HEK293 (cell line): ENCODE results near the gene EPS8L1.

Experiments
- HOXA7 ChIP-seq: sonication (generic); formaldehyde crosslinking; IDR thresholded peaks from 2 replicates; pipeline ENCODE4 v1.8.1; 2022; ENCODE audit warnings: missing genetic modification reagents, borderline replicate concordance
- KLF16 ChIP-seq: fragments of 450-650 bp; formaldehyde crosslinking; IDR thresholded peaks from 2 replicates; pipeline ENCODE4 v1.5.1; 2017; ENCODE audit warnings: missing biosample characterization, missing genetic modification characterization
- KLF8 ChIP-seq: fragments of 450-650 bp; formaldehyde crosslinking; IDR thresholded peaks from 2 replicates; pipeline ENCODE4 v1.5.1; 2016; ENCODE audit warnings: missing biosample characterization, missing genetic modification characterization
- OVOL3 ChIP-seq: fragments of 450-650 bp; formaldehyde crosslinking; IDR thresholded peaks from 2 replicates; pipeline ENCODE4 v1.5.1; 2016; ENCODE audit warnings: missing biosample characterization, missing genetic modification characterization
- ZBTB8A ChIP-seq: fragments of 450-650 bp; formaldehyde crosslinking; IDR thresholded peaks from 2 replicates; pipeline ENCODE4 v1.5.1; 2016; ENCODE audit warnings: missing biosample characterization, missing genetic modification characterization
- ZFP69B ChIP-seq: fragments of 450-650 bp; formaldehyde crosslinking; IDR thresholded peaks from 2 replicates; pipeline ENCODE4 v1.5.1; 2016; ENCODE audit warnings: missing biosample characterization, missing genetic modification characterization
- ZNF174 ChIP-seq: fragments of 450-650 bp; formaldehyde crosslinking; IDR thresholded peaks from 2 replicates; pipeline ENCODE4 v1.5.0; 2017; ENCODE audit warnings: missing biosample characterization, mild to moderate bottlenecking, missing genetic modification characterization
- ZNF239 ChIP-seq: fragments of 450-650 bp; formaldehyde crosslinking; IDR thresholded peaks from 2 replicates; pipeline ENCODE4 v1.5.1; 2016; ENCODE audit warnings: missing biosample characterization, missing genetic modification characterization
- ZNF24 ChIP-seq: fragments of 450-650 bp; formaldehyde crosslinking; IDR thresholded peaks from 2 replicates; pipeline ENCODE4 v1.5.1; 2016; ENCODE audit warnings: missing biosample characterization, missing genetic modification characterization
- ZNF248 ChIP-seq: fragments of 450-650 bp; formaldehyde crosslinking; IDR thresholded peaks from 2 replicates; pipeline ENCODE4 v1.5.1; 2017; ENCODE audit warnings: missing biosample characterization, missing genetic modification characterization
- ZNF37A ChIP-seq: fragments of 450-650 bp; IDR thresholded peaks from 2 replicates; pipeline ENCODE4 v1.5.1; 2018; ENCODE audit warnings: missing biosample characterization, missing genetic modification characterization
- ZNF473 ChIP-seq: fragments of 450-650 bp; formaldehyde crosslinking; IDR thresholded peaks from 2 replicates; pipeline ENCODE4 v1.5.1; 2017; ENCODE audit warnings: missing biosample characterization, missing genetic modification characterization
- ZNF521 ChIP-seq: fragments of 450-650 bp; formaldehyde crosslinking; IDR thresholded peaks from 2 replicates; pipeline ENCODE4 v1.5.1; 2017; ENCODE audit warnings: missing biosample characterization, mild to moderate bottlenecking, missing genetic modification characterization
- ZNF558 ChIP-seq: fragments of 450-650 bp; formaldehyde crosslinking; IDR thresholded peaks from 2 replicates; pipeline ENCODE4 v1.5.1; 2016; ENCODE audit warnings: missing biosample characterization, missing genetic modification characterization
- ZNF596 ChIP-seq: fragments of 450-650 bp; IDR thresholded peaks from 2 replicates; pipeline ENCODE4 v1.5.0; 2018; ENCODE audit warnings: missing biosample characterization, mild to moderate bottlenecking, missing genetic modification characterization, moderate library complexity
- ZNF610 ChIP-seq: fragments of 450-650 bp; formaldehyde crosslinking; IDR thresholded peaks from 2 replicates; pipeline ENCODE4 v1.5.1; 2016; ENCODE audit warnings: missing biosample characterization, missing genetic modification characterization, borderline replicate concordance
- ZNF621 ChIP-seq: fragments of 450-650 bp; formaldehyde crosslinking; IDR thresholded peaks from 2 replicates; pipeline ENCODE4 v1.5.1; 2017; ENCODE audit warnings: missing biosample characterization, missing genetic modification characterization
- ZNF629 ChIP-seq: fragments of 450-650 bp; formaldehyde crosslinking; IDR thresholded peaks from 2 replicates; pipeline ENCODE4 v1.5.1; 2017; ENCODE audit warnings: missing biosample characterization, missing genetic modification characterization
- ZNF654 ChIP-seq: fragments of 450-650 bp; formaldehyde crosslinking; IDR thresholded peaks from 2 replicates; pipeline ENCODE4 v1.5.1; 2016; ENCODE audit warnings: low read depth, missing biosample characterization, missing genetic modification characterization
- ZNF660 ChIP-seq: fragments of 450-650 bp; IDR thresholded peaks from 2 replicates; pipeline ENCODE4 v1.5.1; 2018; ENCODE audit warnings: missing biosample characterization, mild to moderate bottlenecking, missing genetic modification characterization
- ZNF747 ChIP-seq: fragments of 450-650 bp; formaldehyde crosslinking; IDR thresholded peaks from 2 replicates; pipeline ENCODE4 v1.5.1; 2016; ENCODE audit warnings: missing biosample characterization, missing genetic modification characterization
- ZNF776 ChIP-seq: fragments of 450-650 bp; formaldehyde crosslinking; IDR thresholded peaks from 2 replicates; pipeline ENCODE4 v1.5.0; 2017; ENCODE audit warnings: missing biosample characterization, missing genetic modification characterization, borderline replicate concordance
- ZNF777 ChIP-seq: fragments of 450-650 bp; formaldehyde crosslinking; IDR thresholded peaks from 2 replicates; pipeline ENCODE4 v1.5.1; 2017; ENCODE audit warnings: missing biosample characterization, missing genetic modification characterization, borderline replicate concordance
- ZNF785 ChIP-seq: fragments of 450-650 bp; formaldehyde crosslinking; IDR thresholded peaks from 2 replicates; pipeline ENCODE4 v1.5.1; 2016; ENCODE audit warnings: missing biosample characterization, missing genetic modification characterization
- ZSCAN16 ChIP-seq: fragments of 450-650 bp; formaldehyde crosslinking; IDR thresholded peaks from 2 replicates; pipeline ENCODE4 v1.5.1; 2016; ENCODE audit warnings: missing biosample characterization, missing genetic modification characterization
- ZSCAN30 ChIP-seq: fragments of 450-650 bp; IDR thresholded peaks from 2 replicates; pipeline ENCODE4 v1.5.1; 2018; ENCODE audit warnings: missing biosample characterization, mild to moderate bottlenecking, missing genetic modification characterization, moderate library complexity
- ZXDB ChIP-seq: fragments of 450-650 bp; formaldehyde crosslinking; IDR thresholded peaks from 2 replicates; pipeline ENCODE4 v1.5.1; 2016; ENCODE audit warnings: missing biosample characterization, missing genetic modification characterization
- TF ChIP-seq, protein P1 (sequence below): fragments of 450-650 bp; formaldehyde crosslinking; IDR thresholded peaks from 2 replicates; pipeline ENCODE4 v1.5.1; 2016; ENCODE audit warnings: missing biosample characterization, missing genetic modification characterization
- TF ChIP-seq, protein P2 (sequence below): fragments of 450-650 bp; formaldehyde crosslinking; IDR thresholded peaks from 2 replicates; pipeline ENCODE4 v1.5.1; 2016; ENCODE audit warnings: missing biosample characterization, missing genetic modification characterization
- TF ChIP-seq, protein P3 (sequence below): fragments of 450-650 bp; formaldehyde crosslinking; IDR thresholded peaks from 2 replicates; pipeline ENCODE4 v1.5.1; 2017; ENCODE audit warnings: missing biosample characterization, missing genetic modification characterization
- TF ChIP-seq, protein P4 (sequence below): fragments of 450-650 bp; formaldehyde crosslinking; IDR thresholded peaks from 2 replicates; pipeline ENCODE4 v1.5.1; 2017; ENCODE audit warnings: missing biosample characterization, missing genetic modification characterization
- TF ChIP-seq, protein P5 (sequence below): fragments of 450-650 bp; formaldehyde crosslinking; IDR thresholded peaks from 2 replicates; pipeline ENCODE4 v1.5.1; 2016; ENCODE audit warnings: missing biosample characterization, missing genetic modification characterization, borderline replicate concordance

The EPS8L1 gene

DNA sequence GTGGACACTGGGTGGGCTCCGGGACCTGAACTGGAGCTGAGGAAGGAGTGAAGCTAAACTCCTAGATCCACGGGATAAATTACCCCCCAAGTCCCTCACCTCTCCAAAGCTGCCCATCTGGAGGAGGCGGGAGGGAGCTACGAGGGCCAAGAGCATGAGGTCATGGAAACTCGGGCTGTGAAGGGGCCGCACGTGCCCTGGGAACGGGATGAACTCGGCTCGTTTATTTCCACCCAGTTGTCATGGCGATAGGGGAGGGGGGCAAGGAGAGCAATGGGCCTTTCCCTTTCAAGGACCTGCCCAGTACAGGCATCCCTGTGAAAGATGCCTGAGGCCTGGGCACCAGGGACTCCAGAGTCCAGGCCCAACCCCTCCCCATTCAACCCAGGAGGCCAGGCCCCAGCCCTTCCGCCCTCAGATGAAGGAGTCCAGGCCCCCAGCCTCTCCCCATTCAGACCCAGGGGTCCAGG is 37.9 kb downstream of the EPS8L1 start (continued):
- TF ChIP-seq, protein P1, sequence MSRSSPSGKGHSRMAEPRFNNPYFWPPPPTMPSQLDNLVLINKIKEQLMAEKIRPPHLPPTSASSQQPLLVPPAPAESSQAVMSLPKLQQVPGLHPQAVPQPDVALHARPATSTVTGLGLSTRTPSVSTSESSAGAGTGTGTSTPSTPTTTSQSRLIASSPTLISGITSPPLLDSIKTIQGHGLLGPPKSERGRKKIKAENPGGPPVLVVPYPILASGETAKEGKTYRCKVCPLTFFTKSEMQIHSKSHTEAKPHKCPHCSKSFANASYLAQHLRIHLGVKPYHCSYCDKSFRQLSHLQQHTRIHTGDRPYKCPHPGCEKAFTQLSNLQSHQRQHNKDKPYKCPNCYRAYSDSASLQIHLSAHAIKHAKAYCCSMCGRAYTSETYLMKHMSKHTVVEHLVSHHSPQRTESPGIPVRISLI (tag by site-specific recombination), result no peak
- TF ChIP-seq, protein P2, sequence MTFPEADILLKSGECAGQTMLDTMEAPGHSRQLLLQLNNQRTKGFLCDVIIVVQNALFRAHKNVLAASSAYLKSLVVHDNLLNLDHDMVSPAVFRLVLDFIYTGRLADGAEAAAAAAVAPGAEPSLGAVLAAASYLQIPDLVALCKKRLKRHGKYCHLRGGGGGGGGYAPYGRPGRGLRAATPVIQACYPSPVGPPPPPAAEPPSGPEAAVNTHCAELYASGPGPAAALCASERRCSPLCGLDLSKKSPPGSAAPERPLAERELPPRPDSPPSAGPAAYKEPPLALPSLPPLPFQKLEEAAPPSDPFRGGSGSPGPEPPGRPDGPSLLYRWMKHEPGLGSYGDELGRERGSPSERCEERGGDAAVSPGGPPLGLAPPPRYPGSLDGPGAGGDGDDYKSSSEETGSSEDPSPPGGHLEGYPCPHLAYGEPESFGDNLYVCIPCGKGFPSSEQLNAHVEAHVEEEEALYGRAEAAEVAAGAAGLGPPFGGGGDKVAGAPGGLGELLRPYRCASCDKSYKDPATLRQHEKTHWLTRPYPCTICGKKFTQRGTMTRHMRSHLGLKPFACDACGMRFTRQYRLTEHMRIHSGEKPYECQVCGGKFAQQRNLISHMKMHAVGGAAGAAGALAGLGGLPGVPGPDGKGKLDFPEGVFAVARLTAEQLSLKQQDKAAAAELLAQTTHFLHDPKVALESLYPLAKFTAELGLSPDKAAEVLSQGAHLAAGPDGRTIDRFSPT (tag by site-specific recombination), result peak; percentile 86
- TF ChIP-seq ZNF629 (tag by site-specific recombination) (peak; percentile 84), ZNF747 (no peak), ZSCAN16 (tag by site-specific recombination) (no peak), ZXDB (tag by site-specific recombination) (peak; percentile 71), ZNF621 (no peak), HOXA7 (CRISPR knock-in tag) (no peak), ZNF777 (tag by site-specific recombination) (no peak), ZNF521 (tag by site-specific recombination) (no peak), KLF16 (tag by site-specific recombination) (no peak), ZNF776 (tag by site-specific recombination) (no peak), ZNF37A (tag by site-specific recombination) (no peak), ZNF654 (tag by site-specific recombination) (no peak), ZSCAN30 (no peak), ZFP69B (no peak), ZNF473 (tag by site-specific recombination) (no peak), ZBTB8A (tag by site-specific recombination) (peak; percentile 52), ZNF24 (tag by site-specific recombination) (no peak), KLF8 (no peak), OVOL3 (tag by site-specific recombination) (no peak), ZNF174 (no peak), ZNF785 (tag by site-specific recombination) (no peak), ZNF610 (tag by site-specific recombination) (no peak), ZNF558 (tag by site-specific recombination) (no peak), ZNF248 (tag by site-specific recombination) (no peak), ZNF596 (tag by site-specific recombination) (no peak), ZNF239 (tag by site-specific recombination) (no peak), ZNF660 (tag by site-specific recombination) (no peak)
- TF ChIP-seq, protein P3, sequence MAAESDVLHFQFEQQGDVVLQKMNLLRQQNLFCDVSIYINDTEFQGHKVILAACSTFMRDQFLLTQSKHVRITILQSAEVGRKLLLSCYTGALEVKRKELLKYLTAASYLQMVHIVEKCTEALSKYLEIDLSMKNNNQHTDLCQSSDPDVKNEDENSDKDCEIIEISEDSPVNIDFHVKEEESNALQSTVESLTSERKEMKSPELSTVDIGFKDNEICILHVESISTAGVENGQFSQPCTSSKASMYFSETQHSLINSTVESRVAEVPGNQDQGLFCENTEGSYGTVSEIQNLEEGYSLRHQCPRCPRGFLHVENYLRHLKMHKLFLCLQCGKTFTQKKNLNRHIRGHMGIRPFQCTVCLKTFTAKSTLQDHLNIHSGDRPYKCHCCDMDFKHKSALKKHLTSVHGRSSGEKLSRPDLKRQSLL (tag by site-specific recombination), result no peak
- TF ChIP-seq, protein P4, sequence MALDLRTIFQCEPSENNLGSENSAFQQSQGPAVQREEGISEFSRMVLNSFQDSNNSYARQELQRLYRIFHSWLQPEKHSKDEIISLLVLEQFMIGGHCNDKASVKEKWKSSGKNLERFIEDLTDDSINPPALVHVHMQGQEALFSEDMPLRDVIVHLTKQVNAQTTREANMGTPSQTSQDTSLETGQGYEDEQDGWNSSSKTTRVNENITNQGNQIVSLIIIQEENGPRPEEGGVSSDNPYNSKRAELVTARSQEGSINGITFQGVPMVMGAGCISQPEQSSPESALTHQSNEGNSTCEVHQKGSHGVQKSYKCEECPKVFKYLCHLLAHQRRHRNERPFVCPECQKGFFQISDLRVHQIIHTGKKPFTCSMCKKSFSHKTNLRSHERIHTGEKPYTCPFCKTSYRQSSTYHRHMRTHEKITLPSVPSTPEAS, result no peak
- TF ChIP-seq, protein P5, sequence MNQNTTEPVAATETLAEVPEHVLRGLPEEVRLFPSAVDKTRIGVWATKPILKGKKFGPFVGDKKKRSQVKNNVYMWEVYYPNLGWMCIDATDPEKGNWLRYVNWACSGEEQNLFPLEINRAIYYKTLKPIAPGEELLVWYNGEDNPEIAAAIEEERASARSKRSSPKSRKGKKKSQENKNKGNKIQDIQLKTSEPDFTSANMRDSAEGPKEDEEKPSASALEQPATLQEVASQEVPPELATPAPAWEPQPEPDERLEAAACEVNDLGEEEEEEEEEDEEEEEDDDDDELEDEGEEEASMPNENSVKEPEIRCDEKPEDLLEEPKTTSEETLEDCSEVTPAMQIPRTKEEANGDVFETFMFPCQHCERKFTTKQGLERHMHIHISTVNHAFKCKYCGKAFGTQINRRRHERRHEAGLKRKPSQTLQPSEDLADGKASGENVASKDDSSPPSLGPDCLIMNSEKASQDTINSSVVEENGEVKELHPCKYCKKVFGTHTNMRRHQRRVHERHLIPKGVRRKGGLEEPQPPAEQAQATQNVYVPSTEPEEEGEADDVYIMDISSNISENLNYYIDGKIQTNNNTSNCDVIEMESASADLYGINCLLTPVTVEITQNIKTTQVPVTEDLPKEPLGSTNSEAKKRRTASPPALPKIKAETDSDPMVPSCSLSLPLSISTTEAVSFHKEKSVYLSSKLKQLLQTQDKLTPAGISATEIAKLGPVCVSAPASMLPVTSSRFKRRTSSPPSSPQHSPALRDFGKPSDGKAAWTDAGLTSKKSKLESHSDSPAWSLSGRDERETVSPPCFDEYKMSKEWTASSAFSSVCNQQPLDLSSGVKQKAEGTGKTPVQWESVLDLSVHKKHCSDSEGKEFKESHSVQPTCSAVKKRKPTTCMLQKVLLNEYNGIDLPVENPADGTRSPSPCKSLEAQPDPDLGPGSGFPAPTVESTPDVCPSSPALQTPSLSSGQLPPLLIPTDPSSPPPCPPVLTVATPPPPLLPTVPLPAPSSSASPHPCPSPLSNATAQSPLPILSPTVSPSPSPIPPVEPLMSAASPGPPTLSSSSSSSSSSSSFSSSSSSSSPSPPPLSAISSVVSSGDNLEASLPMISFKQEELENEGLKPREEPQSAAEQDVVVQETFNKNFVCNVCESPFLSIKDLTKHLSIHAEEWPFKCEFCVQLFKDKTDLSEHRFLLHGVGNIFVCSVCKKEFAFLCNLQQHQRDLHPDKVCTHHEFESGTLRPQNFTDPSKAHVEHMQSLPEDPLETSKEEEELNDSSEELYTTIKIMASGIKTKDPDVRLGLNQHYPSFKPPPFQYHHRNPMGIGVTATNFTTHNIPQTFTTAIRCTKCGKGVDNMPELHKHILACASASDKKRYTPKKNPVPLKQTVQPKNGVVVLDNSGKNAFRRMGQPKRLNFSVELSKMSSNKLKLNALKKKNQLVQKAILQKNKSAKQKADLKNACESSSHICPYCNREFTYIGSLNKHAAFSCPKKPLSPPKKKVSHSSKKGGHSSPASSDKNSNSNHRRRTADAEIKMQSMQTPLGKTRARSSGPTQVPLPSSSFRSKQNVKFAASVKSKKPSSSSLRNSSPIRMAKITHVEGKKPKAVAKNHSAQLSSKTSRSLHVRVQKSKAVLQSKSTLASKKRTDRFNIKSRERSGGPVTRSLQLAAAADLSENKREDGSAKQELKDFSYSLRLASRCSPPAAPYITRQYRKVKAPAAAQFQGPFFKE (tag by site-specific recombination), result no peak
